GM06990 (cell line): ENCODE results near the gene CREB3L2.
A peak's percentile ranks its signal among the peaks of the same experiment; 100 is the strongest.
"Not testable (repeated sequence)": the region's sequence is repeated elsewhere in the genome, so short reads cannot be mapped to it uniquely, and the experiment has no call there.

ENCODE experiments used
- DNase-seq: peaks from one replicate; pipeline ENCODE4 v3.0.0-alpha.2; 2011; ENCODE audit not compliant: insufficient read length; ENCODE audit errors: extremely low read depth
- H3K27me3 ChIP-seq: replicated peaks from 2 replicates; pipeline ENCODE4 v1.6.0; 2011; ENCODE audit warnings: low read length; ENCODE audit not compliant: control insufficient read depth, insufficient read depth
- H3K36me3 ChIP-seq: 2 replicates; pipeline ENCODE4 v1.5.1; 2011; ENCODE audit warnings: low read length; ENCODE audit not compliant: control insufficient read depth, insufficient read depth
- H3K4me3 ChIP-seq: replicated peaks from 2 replicates; pipeline ENCODE4 v1.5.1; 2011; ENCODE audit warnings: low read depth, mild to moderate bottlenecking, control low read depth, low read length
- CTCF ChIP-seq: IDR thresholded peaks from 2 replicates; pipeline ENCODE4 v1.5.1; 2011; ENCODE audit warnings: low read length, control low read depth, mild to moderate bottlenecking, inconsistent platforms; ENCODE audit not compliant: insufficient read depth, poor library complexity, severe bottlenecking

CREB3L2 gene

GRCh38 chr7:137983323-137984008, 18.4 kb downstream of the CREB3L2 start:
- Histone ChIP-seq H3K27me3 (no peaks in the 10 kb centered on the region), H3K36me3 (peaks cover 9% of the 10 kb centered on the region), H3K4me3 (no peak overlapping the region)
- DNase-seq: no peak
- TF ChIP-seq CTCF: no peak

- not testable (repeated sequence) for H3K4me3 ChIP-seq, H3K36me3 ChIP-seq, H3K27me3 ChIP-seq, DNase-seq
Measured at GRCh38 chr7:137982394-137982793, 19.5 kb downstream of the CREB3L2 start.

GRCh38 chr7:137981668-137982067, 20.2 kb downstream of the CREB3L2 start:
- Histone ChIP-seq H3K4me3 (peak overlapping the region; percentile 16), H3K27me3 (no peaks in the 10 kb centered on the region), H3K36me3 (peaks cover 9% of the 10 kb centered on the region)
- no peak for TF ChIP-seq CTCF
- peak; percentile 81 for DNase-seq

GRCh38 chr7:137981175-137981574, 20.7 kb downstream of the CREB3L2 start:
- no peak for TF ChIP-seq CTCF
- H3K27me3 ChIP-seq: no peaks in the 10 kb centered on the region
- DNase-seq: no peak
- H3K4me3 ChIP-seq: no peak overlapping the region; the same call in 1 of the 2 replicates
- peaks cover 9% of the 10 kb centered on the region for H3K36me3 ChIP-seq

GRCh38 chr7:137980308-137980707, 21.6 kb downstream of the CREB3L2 start:
- no peak for TF ChIP-seq CTCF
- Histone ChIP-seq H3K4me3 (no peak overlapping the region), H3K36me3 (peaks cover 9% of the 10 kb centered on the region), H3K27me3 (no peaks in the 10 kb centered on the region)
- no peak for DNase-seq

- no peak overlapping the region for H3K4me3 ChIP-seq
- H3K27me3 ChIP-seq: no peaks in the 10 kb centered on the region
- H3K36me3 ChIP-seq: peaks cover 6% of the 10 kb centered on the region
- no peak for DNase-seq
- no peak for TF ChIP-seq CTCF
Measured at GRCh38 chr7:137978464-137979237, 23.2 kb downstream of the CREB3L2 start.
